ENCODE measurements around the gene POMT1.

- TF ChIP-seq, protein P1, sequence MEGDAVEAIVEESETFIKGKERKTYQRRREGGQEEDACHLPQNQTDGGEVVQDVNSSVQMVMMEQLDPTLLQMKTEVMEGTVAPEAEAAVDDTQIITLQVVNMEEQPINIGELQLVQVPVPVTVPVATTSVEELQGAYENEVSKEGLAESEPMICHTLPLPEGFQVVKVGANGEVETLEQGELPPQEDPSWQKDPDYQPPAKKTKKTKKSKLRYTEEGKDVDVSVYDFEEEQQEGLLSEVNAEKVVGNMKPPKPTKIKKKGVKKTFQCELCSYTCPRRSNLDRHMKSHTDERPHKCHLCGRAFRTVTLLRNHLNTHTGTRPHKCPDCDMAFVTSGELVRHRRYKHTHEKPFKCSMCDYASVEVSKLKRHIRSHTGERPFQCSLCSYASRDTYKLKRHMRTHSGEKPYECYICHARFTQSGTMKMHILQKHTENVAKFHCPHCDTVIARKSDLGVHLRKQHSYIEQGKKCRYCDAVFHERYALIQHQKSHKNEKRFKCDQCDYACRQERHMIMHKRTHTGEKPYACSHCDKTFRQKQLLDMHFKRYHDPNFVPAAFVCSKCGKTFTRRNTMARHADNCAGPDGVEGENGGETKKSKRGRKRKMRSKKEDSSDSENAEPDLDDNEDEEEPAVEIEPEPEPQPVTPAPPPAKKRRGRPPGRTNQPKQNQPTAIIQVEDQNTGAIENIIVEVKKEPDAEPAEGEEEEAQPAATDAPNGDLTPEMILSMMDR (IDR thresholded peaks at IDR 0.05), result no peak
- TF ChIP-seq SIN3A (IDR thresholded peaks at IDR 0.05; ENCODE audit: borderline replicate concordance, insufficient read depth, low read depth, low read length), result no peak
- TF ChIP-seq TCF7L2 (IDR thresholded peaks at IDR 0.05; ENCODE audit: low read depth, low read length), result no peak
- TF ChIP-seq POLR2AphosphoS5 (IDR thresholded peaks at IDR 0.05; ENCODE audit: low read depth, low read length), result no peak
- TF ChIP-seq, protein P2, sequence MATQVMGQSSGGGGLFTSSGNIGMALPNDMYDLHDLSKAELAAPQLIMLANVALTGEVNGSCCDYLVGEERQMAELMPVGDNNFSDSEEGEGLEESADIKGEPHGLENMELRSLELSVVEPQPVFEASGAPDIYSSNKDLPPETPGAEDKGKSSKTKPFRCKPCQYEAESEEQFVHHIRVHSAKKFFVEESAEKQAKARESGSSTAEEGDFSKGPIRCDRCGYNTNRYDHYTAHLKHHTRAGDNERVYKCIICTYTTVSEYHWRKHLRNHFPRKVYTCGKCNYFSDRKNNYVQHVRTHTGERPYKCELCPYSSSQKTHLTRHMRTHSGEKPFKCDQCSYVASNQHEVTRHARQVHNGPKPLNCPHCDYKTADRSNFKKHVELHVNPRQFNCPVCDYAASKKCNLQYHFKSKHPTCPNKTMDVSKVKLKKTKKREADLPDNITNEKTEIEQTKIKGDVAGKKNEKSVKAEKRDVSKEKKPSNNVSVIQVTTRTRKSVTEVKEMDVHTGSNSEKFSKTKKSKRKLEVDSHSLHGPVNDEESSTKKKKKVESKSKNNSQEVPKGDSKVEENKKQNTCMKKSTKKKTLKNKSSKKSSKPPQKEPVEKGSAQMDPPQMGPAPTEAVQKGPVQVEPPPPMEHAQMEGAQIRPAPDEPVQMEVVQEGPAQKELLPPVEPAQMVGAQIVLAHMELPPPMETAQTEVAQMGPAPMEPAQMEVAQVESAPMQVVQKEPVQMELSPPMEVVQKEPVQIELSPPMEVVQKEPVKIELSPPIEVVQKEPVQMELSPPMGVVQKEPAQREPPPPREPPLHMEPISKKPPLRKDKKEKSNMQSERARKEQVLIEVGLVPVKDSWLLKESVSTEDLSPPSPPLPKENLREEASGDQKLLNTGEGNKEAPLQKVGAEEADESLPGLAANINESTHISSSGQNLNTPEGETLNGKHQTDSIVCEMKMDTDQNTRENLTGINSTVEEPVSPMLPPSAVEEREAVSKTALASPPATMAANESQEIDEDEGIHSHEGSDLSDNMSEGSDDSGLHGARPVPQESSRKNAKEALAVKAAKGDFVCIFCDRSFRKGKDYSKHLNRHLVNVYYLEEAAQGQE (IDR thresholded peaks at IDR 0.05; ENCODE audit: insufficient read depth in 1 of 2, low read depth in 2 of 2, low read length in 1 of 2), result no peak
Observed at GRCh38 chr9:131528886-131529505, 26.3 kb downstream of the POMT1 start.
